ENCODE results near the gene EIPR1.

EIPR1 gene

DNA sequence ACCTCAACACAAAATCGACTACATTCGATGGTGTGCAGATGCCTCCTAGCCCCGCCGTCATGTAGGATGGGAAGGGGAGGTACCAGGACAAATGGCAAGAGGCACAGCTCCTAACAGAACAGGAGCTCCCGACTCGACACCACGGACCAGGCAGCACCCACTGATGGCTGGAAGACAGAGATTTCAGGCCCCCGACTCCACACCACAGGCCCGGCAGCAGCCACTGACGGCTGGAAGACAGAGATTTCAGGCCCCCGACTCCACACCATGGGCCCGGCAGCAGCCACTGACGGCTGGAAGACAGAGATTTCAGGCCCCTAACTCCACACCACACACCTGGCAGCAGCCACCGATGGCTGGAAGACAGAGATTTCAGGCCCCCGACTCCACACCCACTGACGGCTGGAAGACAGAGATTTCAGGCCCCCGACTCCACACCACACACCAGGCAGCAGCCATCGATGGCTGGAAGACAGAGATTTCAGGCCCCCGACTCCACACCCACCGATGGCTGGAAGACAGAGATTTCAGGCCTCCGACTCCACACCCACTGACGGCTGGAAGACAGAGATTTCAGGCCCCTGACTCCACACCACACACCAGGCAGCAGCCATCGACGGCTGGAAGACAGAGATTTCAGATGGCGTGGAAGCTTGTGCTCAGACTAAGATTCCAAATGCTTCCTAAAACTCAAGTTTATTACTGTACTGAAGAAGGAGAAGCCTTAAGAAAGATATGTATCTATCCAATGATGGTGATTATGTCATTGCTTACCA, 135.5 kb downstream of the EIPR1 start:
- WGBS, 2 experiments: 90% methylated on average over 23 of the region's 25 CpGs
- no peak overlapping the region for H3K4me3 ChIP-seq (ENCODE audit: insufficient read depth, low read depth, low read length)
- H3K27me3 ChIP-seq (ENCODE audit: control insufficient read depth, insufficient read depth, low read length, poor library complexity, severe bottlenecking): no peaks in the 10 kb centered on the region
- H3K36me3 ChIP-seq (ENCODE audit: control insufficient read depth, insufficient read depth, low read length): no peaks in the 10 kb centered on the region
- no peak overlapping the region for H3K27ac ChIP-seq (ENCODE audit: insufficient read depth, low read depth, low read length, poor library complexity, severe bottlenecking)
- H3K9me3 ChIP-seq (ENCODE audit: control insufficient read depth, low read length): no peaks in the 10 kb centered on the region
- H3K4me1 ChIP-seq (ENCODE audit: control insufficient read depth, insufficient read depth, low read length): no peaks in the 10 kb centered on the region

DNA sequence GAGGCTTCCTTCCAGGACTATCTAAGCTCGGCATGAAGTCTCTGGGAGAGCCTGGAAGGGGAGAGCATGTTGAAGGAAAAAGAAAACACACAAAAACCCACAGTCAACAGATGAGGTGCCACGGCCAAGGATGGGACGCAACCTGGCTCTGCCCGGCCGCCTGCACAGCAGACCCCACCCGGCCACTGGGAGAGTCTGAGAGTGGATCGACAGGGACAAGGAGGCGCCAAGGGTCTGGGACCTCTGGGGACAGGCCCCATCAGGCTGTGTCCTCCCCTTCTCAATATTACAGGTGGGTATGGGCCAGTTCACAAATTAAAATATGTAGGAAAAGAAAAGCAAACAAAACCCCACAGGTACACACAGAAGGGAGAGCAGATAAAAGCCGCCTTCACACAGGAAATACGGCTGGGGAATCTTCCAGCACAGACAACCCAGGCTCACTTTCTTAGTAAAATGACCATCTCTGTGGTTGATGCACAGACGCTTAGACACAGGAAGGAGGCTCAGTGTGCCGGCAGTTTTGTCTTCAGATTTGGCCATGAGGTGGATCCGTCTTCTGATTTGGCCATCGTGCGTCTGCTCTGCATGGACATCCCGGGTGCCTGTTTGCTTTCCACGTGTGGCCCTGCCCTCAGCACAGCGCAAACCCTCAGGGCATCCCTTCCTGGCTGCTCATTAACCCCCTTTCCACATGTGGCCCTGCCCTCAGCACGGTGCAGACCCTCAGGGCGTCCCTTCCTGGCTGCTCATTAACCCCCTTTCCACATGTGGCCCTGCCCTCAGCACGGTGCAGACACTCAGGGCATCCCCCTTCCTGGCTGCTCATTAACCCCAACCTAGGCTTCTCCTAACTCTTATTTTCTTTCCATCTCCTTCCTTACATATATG, 138.4 kb downstream of the EIPR1 start:
- Histone ChIP-seq H3K36me3 (ENCODE audit: control insufficient read depth, insufficient read depth, low read length) (no peaks in the 10 kb centered on the region), H3K9me3 (ENCODE audit: control insufficient read depth, low read length) (no peaks in the 10 kb centered on the region), H3K4me3 (ENCODE audit: insufficient read depth, low read depth, low read length) (no peak overlapping the region), H3K27ac (ENCODE audit: insufficient read depth, low read depth, low read length, poor library complexity, severe bottlenecking) (no peak overlapping the region), H3K4me1 (ENCODE audit: control insufficient read depth, insufficient read depth, low read length) (no peaks in the 10 kb centered on the region), H3K27me3 (ENCODE audit: control insufficient read depth, insufficient read depth, low read length, poor library complexity, severe bottlenecking) (no peaks in the 10 kb centered on the region)
- 76 to 77% methylated on average over 21 of the region's 21 CpGs for WGBS, 2 experiments

- Histone ChIP-seq H3K4me1 (ENCODE audit: control insufficient read depth, insufficient read depth, low read length) (no peaks in the 10 kb centered on the region), H3K27me3 (ENCODE audit: control insufficient read depth, insufficient read depth, low read length, poor library complexity, severe bottlenecking) (no peaks in the 10 kb centered on the region), H3K36me3 (ENCODE audit: control insufficient read depth, insufficient read depth, low read length) (no peaks in the 10 kb centered on the region), H3K9me3 (ENCODE audit: control insufficient read depth, low read length) (no peaks in the 10 kb centered on the region), H3K27ac (ENCODE audit: insufficient read depth, low read depth, low read length, poor library complexity, severe bottlenecking) (no peak overlapping the region), H3K4me3 (ENCODE audit: insufficient read depth, low read depth, low read length) (no peak overlapping the region)
- 93 to 97% methylated on average over 12 of the region's 12 CpGs for WGBS, 2 experiments
These were observed 141.1 kb downstream of the EIPR1 start for GRCh38 chr2:3236300-3237045.

GRCh38 chr2:3233877-3234276, 143.7 kb downstream of the EIPR1 start:
- Histone ChIP-seq H3K4me3 (ENCODE audit: insufficient read depth, low read depth, low read length) (no peak overlapping the region), H3K9me3 (ENCODE audit: control insufficient read depth, low read length) (peaks cover 2% of the 10 kb centered on the region), H3K27ac (ENCODE audit: insufficient read depth, low read depth, low read length, poor library complexity, severe bottlenecking) (no peak overlapping the region), H3K27me3 (ENCODE audit: control insufficient read depth, insufficient read depth, low read length, poor library complexity, severe bottlenecking) (no peaks in the 10 kb centered on the region), H3K4me1 (ENCODE audit: control insufficient read depth, insufficient read depth, low read length) (no peaks in the 10 kb centered on the region), H3K36me3 (ENCODE audit: control insufficient read depth, insufficient read depth, low read length) (no peaks in the 10 kb centered on the region)
- 95 to 98% methylated on average over 2 of the region's 2 CpGs for WGBS, 2 experiments

DNA sequence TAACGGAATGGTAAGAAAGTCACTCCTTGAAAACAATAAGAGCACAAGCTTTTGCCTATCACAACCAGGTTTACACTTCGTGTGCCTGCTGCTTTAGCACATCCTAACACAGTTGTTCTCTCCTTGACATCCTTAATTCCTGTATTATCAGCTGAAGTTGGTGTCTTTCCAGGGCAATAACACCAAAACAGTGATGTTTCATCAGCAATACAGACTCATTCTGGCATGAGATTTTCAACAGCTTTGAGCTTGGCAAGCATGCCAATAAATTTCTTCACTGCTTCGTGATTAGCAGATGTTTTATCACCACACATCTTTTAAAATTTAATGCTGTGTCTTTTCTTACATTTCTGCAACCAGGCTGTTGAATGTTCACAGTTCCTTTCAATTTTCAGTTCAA, 148.4 kb downstream of the EIPR1 start:
- H3K9me3 ChIP-seq (ENCODE audit: control insufficient read depth, low read length): peaks cover 2% of the 10 kb centered on the region
- no peak overlapping the region for H3K27ac ChIP-seq (ENCODE audit: insufficient read depth, low read depth, low read length, poor library complexity, severe bottlenecking)
- WGBS, 2 experiments: 95 to 96% methylated on average over 3 of the region's 3 CpGs
- H3K27me3 ChIP-seq (ENCODE audit: control insufficient read depth, insufficient read depth, low read length, poor library complexity, severe bottlenecking): no peaks in the 10 kb centered on the region
- no peaks in the 10 kb centered on the region for H3K4me1 ChIP-seq (ENCODE audit: control insufficient read depth, insufficient read depth, low read length)
- H3K36me3 ChIP-seq (ENCODE audit: control insufficient read depth, insufficient read depth, low read length): no peaks in the 10 kb centered on the region
- no peak overlapping the region for H3K4me3 ChIP-seq (ENCODE audit: insufficient read depth, low read depth, low read length)

- no peak overlapping the region for H3K27ac ChIP-seq (ENCODE audit: insufficient read depth, low read depth, low read length, poor library complexity, severe bottlenecking)
- H3K27me3 ChIP-seq (ENCODE audit: control insufficient read depth, insufficient read depth, low read length, poor library complexity, severe bottlenecking): no peaks in the 10 kb centered on the region
- no peaks in the 10 kb centered on the region for H3K9me3 ChIP-seq (ENCODE audit: control insufficient read depth, low read length)
- 82 to 83% methylated on average over 8 to 9 of the region's 9 CpGs for WGBS, 2 experiments
- H3K4me1 ChIP-seq (ENCODE audit: control insufficient read depth, insufficient read depth, low read length): no peaks in the 10 kb centered on the region
- H3K4me3 ChIP-seq (ENCODE audit: insufficient read depth, low read depth, low read length): no peak overlapping the region
- H3K36me3 ChIP-seq (ENCODE audit: control insufficient read depth, insufficient read depth, low read length): no peaks in the 10 kb centered on the region
These were observed 152.9 kb downstream of the EIPR1 start for GRCh38 chr2:3224681-3225080.

GRCh38 chr2:3223080-3223923, 154.3 kb downstream of the EIPR1 start:
- H3K27ac ChIP-seq (ENCODE audit: insufficient read depth, low read depth, low read length, poor library complexity, severe bottlenecking): no peak overlapping the region
- H3K9me3 ChIP-seq (ENCODE audit: control insufficient read depth, low read length): no peaks in the 10 kb centered on the region
- H3K4me1 ChIP-seq (ENCODE audit: control insufficient read depth, insufficient read depth, low read length): no peaks in the 10 kb centered on the region
- H3K27me3 ChIP-seq (ENCODE audit: control insufficient read depth, insufficient read depth, low read length, poor library complexity, severe bottlenecking): no peaks in the 10 kb centered on the region
- 93% methylated on average over 18 of the region's 18 CpGs for WGBS, 2 experiments
- no peak overlapping the region for H3K4me3 ChIP-seq (ENCODE audit: insufficient read depth, low read depth, low read length)
- H3K36me3 ChIP-seq (ENCODE audit: control insufficient read depth, insufficient read depth, low read length): no peaks in the 10 kb centered on the region

GRCh38 chr2:3222636-3223035, 155.0 kb downstream of the EIPR1 start:
- no peaks in the 10 kb centered on the region for H3K27me3 ChIP-seq (ENCODE audit: control insufficient read depth, insufficient read depth, low read length, poor library complexity, severe bottlenecking)
- no peak overlapping the region for H3K27ac ChIP-seq (ENCODE audit: insufficient read depth, low read depth, low read length, poor library complexity, severe bottlenecking)
- H3K4me1 ChIP-seq (ENCODE audit: control insufficient read depth, insufficient read depth, low read length): no peaks in the 10 kb centered on the region
- 93 to 94% methylated on average over 9 of the region's 9 CpGs for whole genome bisulfite sequencing, 2 experiments
- H3K4me3 ChIP-seq (ENCODE audit: insufficient read depth, low read depth, low read length): no peak overlapping the region
- H3K9me3 ChIP-seq (ENCODE audit: control insufficient read depth, low read length): no peaks in the 10 kb centered on the region
- no peaks in the 10 kb centered on the region for H3K36me3 ChIP-seq (ENCODE audit: control insufficient read depth, insufficient read depth, low read length)

DNA sequence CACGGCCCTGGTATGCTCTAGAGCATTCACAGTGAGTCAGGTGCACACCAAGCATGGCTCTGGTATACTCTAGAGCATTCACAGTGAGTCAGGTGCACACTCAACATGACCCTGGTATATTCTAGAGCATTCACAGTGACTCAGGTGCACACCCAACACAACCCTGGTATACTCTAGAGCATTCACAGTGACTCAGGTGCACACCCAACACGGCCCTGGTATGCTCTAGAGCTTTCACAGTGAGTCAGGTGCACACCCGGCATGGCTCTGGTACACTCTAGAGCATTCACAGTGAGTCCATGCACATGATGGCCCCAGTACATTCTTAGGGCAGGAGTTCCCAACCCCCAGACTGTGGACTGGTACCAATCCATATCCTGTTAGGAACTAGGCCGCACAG, 158.1 kb downstream of the EIPR1 start:
- 90 to 94% methylated on average over 4 of the region's 4 CpGs for WGBS, 2 experiments

More for the DNA sequence above, 158.1 kb downstream of the EIPR1 start:
- H3K4me3 ChIP-seq (ENCODE audit: insufficient read depth, low read depth, low read length): no peak overlapping the region
- no peak overlapping the region for H3K27ac ChIP-seq (ENCODE audit: insufficient read depth, low read depth, low read length, poor library complexity, severe bottlenecking)
- H3K27me3 ChIP-seq (ENCODE audit: control insufficient read depth, insufficient read depth, low read length, poor library complexity, severe bottlenecking): no peaks in the 10 kb centered on the region
- no peaks in the 10 kb centered on the region for H3K9me3 ChIP-seq (ENCODE audit: control insufficient read depth, low read length)
- no peaks in the 10 kb centered on the region for H3K36me3 ChIP-seq (ENCODE audit: control insufficient read depth, insufficient read depth, low read length)
- H3K4me1 ChIP-seq (ENCODE audit: control insufficient read depth, insufficient read depth, low read length): no peaks in the 10 kb centered on the region

All from ectodermal cell (in vitro differentiated cells).